K562 (cell line): ENCODE measurements around the gene ELOVL1.

Source experiments
- ATF7 ChIP-seq: fragments of 450-650 bp; IDR thresholded peaks from 2 replicates; pipeline ENCODE4 v1.7.1; 2014; ENCODE audit warnings: mild to moderate bottlenecking, moderate library complexity
- CBX2 ChIP-seq: fragments of 200-600 bp; sonication (generic); IDR thresholded peaks from one replicate; pipeline ENCODE4 v1.6.1; 2012; ENCODE audit warnings: mild to moderate bottlenecking, low read length, inconsistent platforms; ENCODE audit not compliant: insufficient read depth, poor library complexity, severe bottlenecking
- GABPA ChIP-seq: fragments of 200-800 bp; sonication (Bioruptor generic); conservative IDR thresholded peaks from 2 replicates; pipeline ENCODE4 v1.6.1; 2016; ENCODE audit warnings: low read depth, missing genetic modification characterization, missing compliant biosample characterization
- KAT8 ChIP-seq: fragments of 450-650 bp; IDR thresholded peaks from 2 replicates; pipeline ENCODE4 v1.6.1; 2016; ENCODE audit warnings: low read depth, mild to moderate bottlenecking
- MCM5 ChIP-seq: fragments of 450-650 bp; IDR thresholded peaks from 2 replicates; pipeline ENCODE4 v1.6.1; 2016; ENCODE audit warnings: low read depth
- USF2 ChIP-seq: sonication (generic); formaldehyde crosslinking; IDR thresholded peaks from 2 replicates; pipeline ENCODE4 v1.5.0; 2020; ENCODE audit warnings: missing genetic modification reagents
- ZFX ChIP-seq: sonication (generic); formaldehyde crosslinking; IDR thresholded peaks from 2 replicates; pipeline ENCODE4 v1.8.0; 2022; ENCODE audit warnings: mild to moderate bottlenecking, missing genetic modification reagents, moderate library complexity
- TF ChIP-seq, protein P1 (sequence below), 3 experiments: IDR thresholded peaks in 2 of 3; conservative IDR thresholded peaks in 1 of 3; 2 replicates each; pipeline ENCODE4 v1.5.1; 2011 to 2012; ENCODE audit warnings: low read length in 3 of 3, mild to moderate bottlenecking in 3 of 3, control low read depth in 2 of 3, improper control_type of control experiment in 1 of 3, inconsistent platforms in 1 of 3, low read depth in 1 of 3, mixed read lengths in 1 of 3, moderate library complexity in 1 of 3; ENCODE audit not compliant: insufficient read depth in 2 of 3
- TF ChIP-seq, protein P2 (sequence below): fragments of 450-650 bp; formaldehyde crosslinking; IDR thresholded peaks from 2 replicates; pipeline ENCODE4 v1.4.0; 2022; ENCODE audit warnings: missing genetic modification characterization
- TF ChIP-seq, protein P3 (sequence below): sonication (generic); formaldehyde crosslinking; IDR thresholded peaks from 2 replicates; pipeline ENCODE4 v1.8.0; 2022; ENCODE audit warnings: missing genetic modification reagents, mild to moderate bottlenecking, borderline replicate concordance
- TF ChIP-seq, protein P4 (sequence below), 2 experiments: fragments of 450-650 bp; formaldehyde crosslinking in 1 of 2; IDR thresholded peaks; 2 replicates each; pipeline versions ENCODE4 v1.4.0 to v1.6.1; 2014 to 2020; ENCODE audit warnings: mild to moderate bottlenecking in 2 of 2, borderline replicate concordance in 1 of 2, low read depth in 1 of 2

DNA sequence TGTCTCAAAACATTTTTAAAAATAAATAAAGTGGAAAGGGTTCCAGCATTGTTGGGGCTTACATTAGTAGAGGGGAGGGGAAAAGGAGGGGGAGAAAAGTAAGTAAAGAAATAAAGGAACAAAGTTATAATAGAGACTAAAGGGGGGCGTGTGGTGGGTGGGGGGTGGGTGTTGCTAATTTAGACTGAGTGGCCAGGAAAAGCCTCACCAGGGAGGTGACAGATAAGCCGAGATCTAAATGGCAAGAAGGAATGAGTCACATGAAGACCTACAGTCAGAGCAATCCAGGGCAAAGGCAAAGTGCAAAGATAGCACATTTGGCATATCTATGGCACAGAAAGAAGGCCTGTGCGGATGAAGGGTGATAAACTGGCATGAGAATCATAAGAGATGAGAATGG lies 22.7 kb downstream of the ELOVL1 start:
- TF ChIP-seq KAT8 (no peak), MCM5 (no peak), GABPA (tag) (no peak), CBX2 (no peak), USF2 (peak; percentile 8; the same call in 1 of the 2 replicates), ZFX (no peak), ATF7 (no peak)
- TF ChIP-seq, protein P1, sequence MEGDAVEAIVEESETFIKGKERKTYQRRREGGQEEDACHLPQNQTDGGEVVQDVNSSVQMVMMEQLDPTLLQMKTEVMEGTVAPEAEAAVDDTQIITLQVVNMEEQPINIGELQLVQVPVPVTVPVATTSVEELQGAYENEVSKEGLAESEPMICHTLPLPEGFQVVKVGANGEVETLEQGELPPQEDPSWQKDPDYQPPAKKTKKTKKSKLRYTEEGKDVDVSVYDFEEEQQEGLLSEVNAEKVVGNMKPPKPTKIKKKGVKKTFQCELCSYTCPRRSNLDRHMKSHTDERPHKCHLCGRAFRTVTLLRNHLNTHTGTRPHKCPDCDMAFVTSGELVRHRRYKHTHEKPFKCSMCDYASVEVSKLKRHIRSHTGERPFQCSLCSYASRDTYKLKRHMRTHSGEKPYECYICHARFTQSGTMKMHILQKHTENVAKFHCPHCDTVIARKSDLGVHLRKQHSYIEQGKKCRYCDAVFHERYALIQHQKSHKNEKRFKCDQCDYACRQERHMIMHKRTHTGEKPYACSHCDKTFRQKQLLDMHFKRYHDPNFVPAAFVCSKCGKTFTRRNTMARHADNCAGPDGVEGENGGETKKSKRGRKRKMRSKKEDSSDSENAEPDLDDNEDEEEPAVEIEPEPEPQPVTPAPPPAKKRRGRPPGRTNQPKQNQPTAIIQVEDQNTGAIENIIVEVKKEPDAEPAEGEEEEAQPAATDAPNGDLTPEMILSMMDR (IDR thresholded peaks at IDR 0.05 in 2 of 3, conservative IDR thresholded peaks at IDR 0.05 in 1 of 3; ENCODE audit: insufficient read depth in 2 of 3, low read depth in 1 of 3, low read length in 3 of 3): no peak
- TF ChIP-seq, protein P2, sequence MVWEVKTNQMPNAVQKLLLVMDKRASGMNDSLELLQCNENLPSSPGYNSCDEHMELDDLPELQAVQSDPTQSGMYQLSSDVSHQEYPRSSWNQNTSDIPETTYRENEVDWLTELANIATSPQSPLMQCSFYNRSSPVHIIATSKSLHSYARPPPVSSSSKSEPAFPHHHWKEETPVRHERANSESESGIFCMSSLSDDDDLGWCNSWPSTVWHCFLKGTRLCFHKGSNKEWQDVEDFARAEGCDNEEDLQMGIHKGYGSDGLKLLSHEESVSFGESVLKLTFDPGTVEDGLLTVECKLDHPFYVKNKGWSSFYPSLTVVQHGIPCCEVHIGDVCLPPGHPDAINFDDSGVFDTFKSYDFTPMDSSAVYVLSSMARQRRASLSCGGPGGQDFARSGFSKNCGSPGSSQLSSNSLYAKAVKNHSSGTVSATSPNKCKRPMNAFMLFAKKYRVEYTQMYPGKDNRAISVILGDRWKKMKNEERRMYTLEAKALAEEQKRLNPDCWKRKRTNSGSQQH (CRISPR knock-in tag): no peak
- TF ChIP-seq, protein P3, sequence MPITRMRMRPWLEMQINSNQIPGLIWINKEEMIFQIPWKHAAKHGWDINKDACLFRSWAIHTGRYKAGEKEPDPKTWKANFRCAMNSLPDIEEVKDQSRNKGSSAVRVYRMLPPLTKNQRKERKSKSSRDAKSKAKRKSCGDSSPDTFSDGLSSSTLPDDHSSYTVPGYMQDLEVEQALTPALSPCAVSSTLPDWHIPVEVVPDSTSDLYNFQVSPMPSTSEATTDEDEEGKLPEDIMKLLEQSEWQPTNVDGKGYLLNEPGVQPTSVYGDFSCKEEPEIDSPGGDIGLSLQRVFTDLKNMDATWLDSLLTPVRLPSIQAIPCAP (CRISPR knock-in tag): no peak
- TF ChIP-seq, protein P4, sequence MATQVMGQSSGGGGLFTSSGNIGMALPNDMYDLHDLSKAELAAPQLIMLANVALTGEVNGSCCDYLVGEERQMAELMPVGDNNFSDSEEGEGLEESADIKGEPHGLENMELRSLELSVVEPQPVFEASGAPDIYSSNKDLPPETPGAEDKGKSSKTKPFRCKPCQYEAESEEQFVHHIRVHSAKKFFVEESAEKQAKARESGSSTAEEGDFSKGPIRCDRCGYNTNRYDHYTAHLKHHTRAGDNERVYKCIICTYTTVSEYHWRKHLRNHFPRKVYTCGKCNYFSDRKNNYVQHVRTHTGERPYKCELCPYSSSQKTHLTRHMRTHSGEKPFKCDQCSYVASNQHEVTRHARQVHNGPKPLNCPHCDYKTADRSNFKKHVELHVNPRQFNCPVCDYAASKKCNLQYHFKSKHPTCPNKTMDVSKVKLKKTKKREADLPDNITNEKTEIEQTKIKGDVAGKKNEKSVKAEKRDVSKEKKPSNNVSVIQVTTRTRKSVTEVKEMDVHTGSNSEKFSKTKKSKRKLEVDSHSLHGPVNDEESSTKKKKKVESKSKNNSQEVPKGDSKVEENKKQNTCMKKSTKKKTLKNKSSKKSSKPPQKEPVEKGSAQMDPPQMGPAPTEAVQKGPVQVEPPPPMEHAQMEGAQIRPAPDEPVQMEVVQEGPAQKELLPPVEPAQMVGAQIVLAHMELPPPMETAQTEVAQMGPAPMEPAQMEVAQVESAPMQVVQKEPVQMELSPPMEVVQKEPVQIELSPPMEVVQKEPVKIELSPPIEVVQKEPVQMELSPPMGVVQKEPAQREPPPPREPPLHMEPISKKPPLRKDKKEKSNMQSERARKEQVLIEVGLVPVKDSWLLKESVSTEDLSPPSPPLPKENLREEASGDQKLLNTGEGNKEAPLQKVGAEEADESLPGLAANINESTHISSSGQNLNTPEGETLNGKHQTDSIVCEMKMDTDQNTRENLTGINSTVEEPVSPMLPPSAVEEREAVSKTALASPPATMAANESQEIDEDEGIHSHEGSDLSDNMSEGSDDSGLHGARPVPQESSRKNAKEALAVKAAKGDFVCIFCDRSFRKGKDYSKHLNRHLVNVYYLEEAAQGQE (IDR thresholded peaks at IDR 0.05; ENCODE audit: borderline replicate concordance): no peak
- TF ChIP-seq, protein P4 (CRISPR knock-in tag; IDR thresholded peaks at IDR 0.05; ENCODE audit: low read depth): no peak
